A549 (cell line): Measurements from ENCODE around the gene SAMD4B. TPM values are rescaled to one million over a fixed set of nuclear protein-coding genes. Genes with fewer than 3 reads are reported as not detected.

Source experiments
- ATAC-seq, 2 experiments: fragments of 200-7000 bp in 1 of 2; fragments of >200 bp in 1 of 2; cut with Nextera tagmentation in 1 of 2; cut with Tn5 transposase in 1 of 2; 3 replicates each; pipeline versions ENCODE4 v1.8.0 to v1.9.1; 2018 to 2020; ENCODE audit warnings: mild to moderate bottlenecking in 1 of 2, moderate library complexity in 1 of 2
- CTCF ChIA-PET: fragments of 300-600 bp; sonication (Branson Sonifier 250); formaldehyde crosslinking; extraction: SDS; loops from one replicate; lab custom pipeline; 2021; ENCODE audit warnings: antibody characterized with exemption, inconsistent platforms; lab: Yijun Ruan, JAX
- POLR2A ChIA-PET: fragments of 350-600 bp; formaldehyde crosslinking; extraction: SDS; loops from one replicate; lab custom pipeline; 2021; ENCODE audit warnings: antibody characterized with exemption, inconsistent platforms; lab: Yijun Ruan, JAX
- DNase-seq, 2 experiments: peaks; one replicate each; pipeline versions ENCODE4 v3.0.0 to v3.0.0-alpha.2; 2011 to 2016; ENCODE audit warnings: low read depth in 1 of 2, low spot score in 1 of 2
- FAIRE-seq: peaks from 2 replicates; lab custom pipeline; 2011; peaks lifted over from hg19 to GRCh38; lab: Jason Lieb, UNC
- H3K27ac ChIP-seq, 2 experiments: fragments of >200 bp; sonication (Bioruptor Twin); formaldehyde crosslinking; 3 replicates each; pipeline ENCODE4 v1.5.1; 2016 to 2017
- H3K4me1 ChIP-seq: fragments of >200 bp; sonication (Bioruptor Twin); formaldehyde crosslinking; 3 replicates; pipeline ENCODE4 v1.6.1; 2016
- H3K4me2 ChIP-seq: fragments of >200 bp; sonication (Bioruptor Twin); formaldehyde crosslinking; 3 replicates; pipeline ENCODE4 v1.6.1; 2016
- H3K4me3 ChIP-seq: fragments of >200 bp; sonication (Bioruptor Twin); formaldehyde crosslinking; 3 replicates; pipeline ENCODE4 v1.5.1; 2016
- H3K9me3 ChIP-seq: fragments of >200 bp; sonication (Bioruptor Twin); formaldehyde crosslinking; 3 replicates; pipeline ENCODE4 v1.6.1; 2016
- BHLHE40 ChIP-seq: IDR thresholded peaks from 2 replicates; pipeline ENCODE4 v1.6.1; 2012; ENCODE audit warnings: low read depth, low read length, inconsistent platforms
- CBX8 ChIP-seq: fragments of 200-600 bp; sonication (generic); IDR thresholded peaks from 2 replicates; pipeline ENCODE4 v1.6.1; 2016
- CEBPB ChIP-seq, 2 experiments: fragments of >200 bp in 1 of 2; sonication (Bioruptor Twin) in 1 of 2; formaldehyde crosslinking in 1 of 2; IDR thresholded peaks; 2 replicates each; pipeline ENCODE4 v1.6.1; 2012 to 2016
- CHD4 ChIP-seq: fragments of 200-600 bp; sonication (generic); IDR thresholded peaks from 2 replicates; pipeline ENCODE4 v1.6.1; 2016; ENCODE audit warnings: antibody characterized with exemption, mild to moderate bottlenecking, borderline replicate concordance
- EP300 ChIP-seq, 2 experiments: fragments of >200 bp; sonication (Bioruptor Twin); formaldehyde crosslinking; IDR thresholded peaks; 2 replicates in 1 of 2; 3 replicates in 1 of 2; pipeline ENCODE4 v1.6.1; 2016 to 2017
- FOSB ChIP-seq: fragments of 250-450 bp; sonication (Bioruptor Pico); IDR thresholded peaks from 2 replicates; pipeline ENCODE4 v1.5.0; 2020; ENCODE audit warnings: mild to moderate bottlenecking, moderate library complexity
- GATA3 ChIP-seq: IDR thresholded peaks from 2 replicates; pipeline ENCODE4 v1.6.1; 2012; ENCODE audit warnings: borderline replicate concordance
- HDAC2 ChIP-seq: fragments of 200-600 bp; sonication (generic); IDR thresholded peaks from 2 replicates; pipeline ENCODE4 v1.6.1; 2016
- HOXA7 ChIP-seq: fragments of 250-450 bp; sonication (Bioruptor Pico); IDR thresholded peaks from 2 replicates; pipeline ENCODE4 v1.5.0; 2020; ENCODE audit warnings: mild to moderate bottlenecking, moderate library complexity
- JUN ChIP-seq, 2 experiments: fragments of >200 bp; sonication (Bioruptor Twin); formaldehyde crosslinking; IDR thresholded peaks; 2 replicates in 1 of 2; 3 replicates in 1 of 2; pipeline ENCODE4 v1.6.1; 2016 to 2017
- KDM5A ChIP-seq: fragments of 200-600 bp; sonication (generic); IDR thresholded peaks from 2 replicates; pipeline ENCODE4 v1.6.1; 2016; ENCODE audit warnings: antibody characterized with exemption, mild to moderate bottlenecking
- NPAS2 ChIP-seq: fragments of 250-450 bp; sonication (Bioruptor Pico); IDR thresholded peaks from 2 replicates; pipeline ENCODE4 v1.8.0; 2022; ENCODE audit warnings: mild to moderate bottlenecking, moderate library complexity, borderline replicate concordance
- NR3C1 ChIP-seq: fragments of >200 bp; sonication (Bioruptor Twin); formaldehyde crosslinking; IDR thresholded peaks from 3 replicates; pipeline ENCODE4 v1.6.1; 2017
- PHF8 ChIP-seq: fragments of 200-600 bp; sonication (generic); IDR thresholded peaks from 2 replicates; pipeline ENCODE4 v1.6.1; 2016; ENCODE audit warnings: low read depth, mild to moderate bottlenecking, antibody characterized with exemption, moderate library complexity, borderline replicate concordance
- POLR2A ChIP-seq: IDR thresholded peaks from 2 replicates; pipeline ENCODE4 v1.6.1; 2012; ENCODE audit warnings: mild to moderate bottlenecking, low read length
- POLR2AphosphoS2 ChIP-seq: conservative IDR thresholded peaks from 2 replicates; pipeline ENCODE4 v1.6.1; 2012; ENCODE audit warnings: low read length, improper control_type of control experiment, inconsistent platforms
- RAD21 ChIP-seq, 2 experiments: fragments of >200 bp in 1 of 2; sonication (Bioruptor Twin) in 1 of 2; formaldehyde crosslinking in 1 of 2; IDR thresholded peaks in 1 of 2; conservative IDR thresholded peaks in 1 of 2; 2 replicates in 1 of 2; 3 replicates in 1 of 2; pipeline ENCODE4 v1.6.1; 2012 to 2018; ENCODE audit warnings: inconsistent platforms in 1 of 2
- RNF2 ChIP-seq: fragments of 200-600 bp; sonication (generic); IDR thresholded peaks from 2 replicates; pipeline ENCODE4 v1.6.1; 2016; ENCODE audit warnings: low read depth, mild to moderate bottlenecking, antibody characterized with exemption, moderate library complexity, borderline replicate concordance
- SMC3 ChIP-seq: fragments of >200 bp; sonication (Bioruptor Twin); formaldehyde crosslinking; IDR thresholded peaks from 3 replicates; pipeline ENCODE4 v1.6.1; 2018; ENCODE audit warnings: inconsistent platforms
- SREBF2 ChIP-seq: fragments of 450-650 bp; IDR thresholded peaks from 2 replicates; pipeline ENCODE4 v1.6.1; 2014; ENCODE audit warnings: mild to moderate bottlenecking, moderate library complexity
- TFCP2L1 ChIP-seq: fragments of 250-450 bp; sonication (Bioruptor Pico); IDR thresholded peaks from 2 replicates; pipeline ENCODE4 v1.5.0; 2021; ENCODE audit warnings: mild to moderate bottlenecking
- TP53 ChIP-seq: fragments of 250-450 bp; sonication (Bioruptor Pico); IDR thresholded peaks from 2 replicates; pipeline ENCODE4 v1.5.0; 2021; ENCODE audit warnings: mild to moderate bottlenecking, moderate library complexity
- ZC3H11A ChIP-seq: fragments of 450-650 bp; IDR thresholded peaks from 2 replicates; pipeline ENCODE4 v1.6.1; 2014; ENCODE audit warnings: antibody characterized with exemption, mild to moderate bottlenecking
- ZFP36 ChIP-seq: fragments of 450-650 bp; IDR thresholded peaks from 2 replicates; pipeline ENCODE4 v1.6.1; 2014; ENCODE audit warnings: borderline replicate concordance; ENCODE audit not compliant: partially characterized antibody
- ZSCAN20 ChIP-seq: fragments of 250-450 bp; sonication (Bioruptor Pico); IDR thresholded peaks from 2 replicates; pipeline ENCODE4 v1.8.0; 2022; ENCODE audit warnings: mild to moderate bottlenecking, moderate library complexity
- WGBS: methylation state at CpG from one replicate; pipeline ENCODE4 v1.1.6; 2017; ENCODE audit errors: missing lambda C conversion rate; 5-methylcytosine and 5-hydroxymethylcytosine counted together
- polyA plus RNA-seq, 4 experiments: library from polyadenylated mRNA; depleted of rRNA in 3 of 4; stranded (reverse); fragments of >200 nt; fragmentation: RNase III in 1 of 4; extraction: RNeasy Plus Mini Kit Qiagen cat#74134 plus additional on column Dnase treatment in 1 of 4; gene quantifications; 2 replicates in 3 of 4; 3 replicates in 1 of 4; pipeline ENCODE4 v1.2.3, GENCODE V29; 2011 to 2017
- TF ChIP-seq, protein P1 (sequence below): fragments of >200 bp; sonication (Bioruptor Twin); formaldehyde crosslinking; IDR thresholded peaks from 3 replicates; pipeline ENCODE4 v1.5.1; 2016
- TF ChIP-seq, protein P2 (sequence below): fragments of 150-350 bp; IDR thresholded peaks from 2 replicates; pipeline ENCODE4 v1.6.1; 2014; ENCODE audit warnings: low read depth, mild to moderate bottlenecking, low read length
- TF ChIP-seq, protein P3 (sequence below): IDR thresholded peaks from 2 replicates; pipeline ENCODE4 v1.6.1; 2012
- TF ChIP-seq, protein P4 (sequence below): IDR thresholded peaks from 2 replicates; pipeline ENCODE4 v1.6.1; 2012; ENCODE audit warnings: low read depth, borderline replicate concordance
- TF ChIP-seq, protein P5 (sequence below): fragments of 250-450 bp; sonication (Bioruptor Pico); IDR thresholded peaks from 2 replicates; pipeline ENCODE4 v1.5.0; 2021; ENCODE audit warnings: mild to moderate bottlenecking, moderate library complexity, borderline replicate concordance

Gene SAMD4B
- polyA plus RNA-seq, 2 of the 4 experiments (the other 2 are of a cell fraction): 82.1 to 118 TPM

DNA sequence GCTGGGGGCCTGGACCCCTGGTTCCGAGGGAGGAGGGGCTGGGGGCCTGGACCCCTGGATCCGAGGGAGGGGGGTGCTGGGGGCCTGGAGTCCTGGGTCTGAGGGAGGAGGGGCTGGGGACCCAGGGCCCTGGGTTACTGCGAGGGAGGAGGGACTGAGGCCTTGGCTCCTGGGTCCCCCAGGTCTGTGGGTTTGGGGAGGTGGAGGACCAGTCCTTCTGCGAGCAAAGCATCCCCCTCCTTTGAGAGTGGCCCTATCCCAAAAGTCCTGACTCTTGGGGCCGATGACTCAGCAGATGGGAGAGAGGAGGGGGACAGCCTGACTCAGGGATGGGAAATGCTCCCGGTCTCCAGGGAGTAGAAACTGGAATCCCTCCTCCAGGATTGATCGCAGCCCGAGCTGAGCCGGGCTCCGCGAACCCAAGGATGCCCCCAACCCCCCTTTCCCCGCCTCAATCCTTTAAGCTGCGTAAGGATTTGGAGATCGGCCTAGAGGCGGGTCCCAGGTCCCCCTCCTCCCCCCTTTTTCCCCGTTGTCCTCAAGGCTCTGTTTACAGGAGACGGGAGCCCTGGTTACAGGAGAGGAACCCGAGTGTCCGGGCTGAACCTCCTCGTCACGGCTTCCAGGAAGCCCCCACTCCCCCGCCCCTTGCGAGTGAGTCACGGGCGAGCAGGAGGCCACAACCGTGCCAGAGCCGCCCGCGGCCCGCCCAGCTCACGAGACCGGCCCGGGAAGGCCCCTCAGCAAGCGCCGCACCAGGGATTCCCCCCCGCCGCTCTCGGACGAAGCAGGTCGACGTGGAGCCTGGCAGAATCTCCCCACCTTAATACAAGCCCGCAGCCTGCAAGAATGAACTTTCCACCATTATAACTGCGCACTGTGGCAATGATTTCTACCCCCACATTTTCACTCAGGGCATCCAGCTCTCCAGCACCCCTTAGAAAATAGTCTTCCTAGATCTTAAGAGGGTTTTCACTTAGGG, 61.4 kb downstream of the SAMD4B start:
- ATAC-seq: peak; percentile 21 to 49
- H3K4me1 ChIP-seq: peaks cover 77% of the 10 kb centered on the region
- peak overlapping the region; percentile 43 for H3K4me3 ChIP-seq
- 2% methylated on average over 40 of the region's 43 CpGs for WGBS
- H3K27ac ChIP-seq: peak overlapping the region; percentile 94 to 99
- FAIRE-seq: peak; percentile 65
- POLR2A ChIA-PET: interaction anchor here (0.5 to 9.4 kb wide), 11 partner anchors 8 to 292 kb away, joined by 3 to 140 read pairs (median 3); partner anchors contain the start of genes EID2B, MED29, PAF1 and PLEKHG2
- CTCF ChIA-PET: interaction anchor here (1.0 to 21.4 kb wide), 7 partner anchors 8 to 1170 kb away, joined by 3 to 484 read pairs (median 8); partner anchors contain the start of genes MED29, PAF1, PLEKHG2 and RPS16
- DNase-seq: peak; percentile 98 to 99
- peak overlapping the region; percentile 95 for H3K4me2 ChIP-seq
- no peaks in the 10 kb centered on the region for H3K9me3 ChIP-seq
- no peak for TF ChIP-seq ZSCAN20
- 0 out of 5 replicates have a peak, but pooled peaks of 1 of the 2 experiments have one; percentile 33 for TF ChIP-seq RAD21 (conservative IDR thresholded peaks at IDR 0.05 in 1 of 2, IDR thresholded peaks at IDR 0.05 in 1 of 2)
- TF ChIP-seq, protein P1, sequence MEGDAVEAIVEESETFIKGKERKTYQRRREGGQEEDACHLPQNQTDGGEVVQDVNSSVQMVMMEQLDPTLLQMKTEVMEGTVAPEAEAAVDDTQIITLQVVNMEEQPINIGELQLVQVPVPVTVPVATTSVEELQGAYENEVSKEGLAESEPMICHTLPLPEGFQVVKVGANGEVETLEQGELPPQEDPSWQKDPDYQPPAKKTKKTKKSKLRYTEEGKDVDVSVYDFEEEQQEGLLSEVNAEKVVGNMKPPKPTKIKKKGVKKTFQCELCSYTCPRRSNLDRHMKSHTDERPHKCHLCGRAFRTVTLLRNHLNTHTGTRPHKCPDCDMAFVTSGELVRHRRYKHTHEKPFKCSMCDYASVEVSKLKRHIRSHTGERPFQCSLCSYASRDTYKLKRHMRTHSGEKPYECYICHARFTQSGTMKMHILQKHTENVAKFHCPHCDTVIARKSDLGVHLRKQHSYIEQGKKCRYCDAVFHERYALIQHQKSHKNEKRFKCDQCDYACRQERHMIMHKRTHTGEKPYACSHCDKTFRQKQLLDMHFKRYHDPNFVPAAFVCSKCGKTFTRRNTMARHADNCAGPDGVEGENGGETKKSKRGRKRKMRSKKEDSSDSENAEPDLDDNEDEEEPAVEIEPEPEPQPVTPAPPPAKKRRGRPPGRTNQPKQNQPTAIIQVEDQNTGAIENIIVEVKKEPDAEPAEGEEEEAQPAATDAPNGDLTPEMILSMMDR: no peak
- TF ChIP-seq, protein P2, sequence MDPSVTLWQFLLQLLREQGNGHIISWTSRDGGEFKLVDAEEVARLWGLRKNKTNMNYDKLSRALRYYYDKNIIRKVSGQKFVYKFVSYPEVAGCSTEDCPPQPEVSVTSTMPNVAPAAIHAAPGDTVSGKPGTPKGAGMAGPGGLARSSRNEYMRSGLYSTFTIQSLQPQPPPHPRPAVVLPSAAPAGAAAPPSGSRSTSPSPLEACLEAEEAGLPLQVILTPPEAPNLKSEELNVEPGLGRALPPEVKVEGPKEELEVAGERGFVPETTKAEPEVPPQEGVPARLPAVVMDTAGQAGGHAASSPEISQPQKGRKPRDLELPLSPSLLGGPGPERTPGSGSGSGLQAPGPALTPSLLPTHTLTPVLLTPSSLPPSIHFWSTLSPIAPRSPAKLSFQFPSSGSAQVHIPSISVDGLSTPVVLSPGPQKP: no peak
- TF ChIP-seq CHD4: no peak
- peak; percentile 76; the same call in 1 of the 2 replicates for TF ChIP-seq TP53 (CRISPR knock-in tag)
- peak; percentile 39; the same call in 1 of the 3 replicates for TF ChIP-seq SMC3
- no peak for TF ChIP-seq PHF8
- TF ChIP-seq, protein P3, sequence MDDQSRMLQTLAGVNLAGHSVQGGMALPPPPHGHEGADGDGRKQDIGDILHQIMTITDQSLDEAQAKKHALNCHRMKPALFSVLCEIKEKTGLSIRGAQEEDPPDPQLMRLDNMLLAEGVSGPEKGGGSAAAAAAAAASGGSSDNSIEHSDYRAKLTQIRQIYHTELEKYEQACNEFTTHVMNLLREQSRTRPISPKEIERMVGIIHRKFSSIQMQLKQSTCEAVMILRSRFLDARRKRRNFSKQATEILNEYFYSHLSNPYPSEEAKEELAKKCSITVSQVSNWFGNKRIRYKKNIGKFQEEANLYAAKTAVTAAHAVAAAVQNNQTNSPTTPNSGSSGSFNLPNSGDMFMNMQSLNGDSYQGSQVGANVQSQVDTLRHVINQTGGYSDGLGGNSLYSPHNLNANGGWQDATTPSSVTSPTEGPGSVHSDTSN: peak; percentile 50; the same call in 1 of the 2 replicates
- no peak for TF ChIP-seq ZFP36
- TF ChIP-seq FOSB (CRISPR knock-in tag): peak; percentile 85; the same call in 1 of the 2 replicates
- TF ChIP-seq JUN (IDR thresholded peaks at IDR 0.05): peak; percentile 86 to 98; a peak in 4 of 5 replicates
- TF ChIP-seq KDM5A: no peak
- peak in 1 of 2 experiments; percentile 74; a peak in 3 of 5 replicates for TF ChIP-seq EP300 (IDR thresholded peaks at IDR 0.05)
- TF ChIP-seq, protein P4, sequence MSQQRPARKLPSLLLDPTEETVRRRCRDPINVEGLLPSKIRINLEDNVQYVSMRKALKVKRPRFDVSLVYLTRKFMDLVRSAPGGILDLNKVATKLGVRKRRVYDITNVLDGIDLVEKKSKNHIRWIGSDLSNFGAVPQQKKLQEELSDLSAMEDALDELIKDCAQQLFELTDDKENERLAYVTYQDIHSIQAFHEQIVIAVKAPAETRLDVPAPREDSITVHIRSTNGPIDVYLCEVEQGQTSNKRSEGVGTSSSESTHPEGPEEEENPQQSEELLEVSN: peak; percentile 75; the same call in 1 of the 2 replicates
- TF ChIP-seq TFCP2L1 (CRISPR knock-in tag): peak; percentile 97
- TF ChIP-seq HOXA7 (CRISPR knock-in tag): peak; percentile 94
- TF ChIP-seq, protein P5, sequence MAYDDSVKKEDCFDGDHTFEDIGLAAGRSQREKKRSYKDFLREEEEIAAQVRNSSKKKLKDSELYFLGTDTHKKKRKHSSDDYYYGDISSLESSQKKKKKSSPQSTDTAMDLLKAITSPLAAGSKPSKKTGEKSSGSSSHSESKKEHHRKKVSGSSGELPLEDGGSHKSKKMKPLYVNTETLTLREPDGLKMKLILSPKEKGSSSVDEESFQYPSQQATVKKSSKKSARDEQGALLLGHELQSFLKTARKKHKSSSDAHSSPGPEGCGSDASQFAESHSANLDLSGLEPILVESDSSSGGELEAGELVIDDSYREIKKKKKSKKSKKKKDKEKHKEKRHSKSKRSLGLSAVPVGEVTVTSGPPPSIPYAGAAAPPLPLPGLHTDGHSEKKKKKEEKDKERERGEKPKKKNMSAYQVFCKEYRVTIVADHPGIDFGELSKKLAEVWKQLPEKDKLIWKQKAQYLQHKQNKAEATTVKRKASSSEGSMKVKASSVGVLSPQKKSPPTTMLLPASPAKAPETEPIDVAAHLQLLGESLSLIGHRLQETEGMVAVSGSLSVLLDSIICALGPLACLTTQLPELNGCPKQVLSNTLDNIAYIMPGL: no peak
- no peak for TF ChIP-seq NR3C1
- no peak for TF ChIP-seq POLR2AphosphoS2
- no peak for TF ChIP-seq RNF2
- no peak for TF ChIP-seq NPAS2 (CRISPR knock-in tag)
- peak in 1 of 2 experiments; percentile 37; a peak in 1 of 4 replicates for TF ChIP-seq CEBPB (IDR thresholded peaks at IDR 0.05)
- TF ChIP-seq ZC3H11A: no peak
- TF ChIP-seq SREBF2: no peak
- no peak for TF ChIP-seq POLR2A
- TF ChIP-seq CBX8: no peak
- no peak for TF ChIP-seq HDAC2
- peak; percentile 87 for TF ChIP-seq GATA3
- peak; percentile 100 for TF ChIP-seq BHLHE40
